ENCODE results near the gene UBA7.
"Not testable (repeated sequence)": the region's sequence is repeated elsewhere in the genome, so short reads cannot be mapped to it uniquely, and the experiment has no call there.

Gene UBA7, protein sequence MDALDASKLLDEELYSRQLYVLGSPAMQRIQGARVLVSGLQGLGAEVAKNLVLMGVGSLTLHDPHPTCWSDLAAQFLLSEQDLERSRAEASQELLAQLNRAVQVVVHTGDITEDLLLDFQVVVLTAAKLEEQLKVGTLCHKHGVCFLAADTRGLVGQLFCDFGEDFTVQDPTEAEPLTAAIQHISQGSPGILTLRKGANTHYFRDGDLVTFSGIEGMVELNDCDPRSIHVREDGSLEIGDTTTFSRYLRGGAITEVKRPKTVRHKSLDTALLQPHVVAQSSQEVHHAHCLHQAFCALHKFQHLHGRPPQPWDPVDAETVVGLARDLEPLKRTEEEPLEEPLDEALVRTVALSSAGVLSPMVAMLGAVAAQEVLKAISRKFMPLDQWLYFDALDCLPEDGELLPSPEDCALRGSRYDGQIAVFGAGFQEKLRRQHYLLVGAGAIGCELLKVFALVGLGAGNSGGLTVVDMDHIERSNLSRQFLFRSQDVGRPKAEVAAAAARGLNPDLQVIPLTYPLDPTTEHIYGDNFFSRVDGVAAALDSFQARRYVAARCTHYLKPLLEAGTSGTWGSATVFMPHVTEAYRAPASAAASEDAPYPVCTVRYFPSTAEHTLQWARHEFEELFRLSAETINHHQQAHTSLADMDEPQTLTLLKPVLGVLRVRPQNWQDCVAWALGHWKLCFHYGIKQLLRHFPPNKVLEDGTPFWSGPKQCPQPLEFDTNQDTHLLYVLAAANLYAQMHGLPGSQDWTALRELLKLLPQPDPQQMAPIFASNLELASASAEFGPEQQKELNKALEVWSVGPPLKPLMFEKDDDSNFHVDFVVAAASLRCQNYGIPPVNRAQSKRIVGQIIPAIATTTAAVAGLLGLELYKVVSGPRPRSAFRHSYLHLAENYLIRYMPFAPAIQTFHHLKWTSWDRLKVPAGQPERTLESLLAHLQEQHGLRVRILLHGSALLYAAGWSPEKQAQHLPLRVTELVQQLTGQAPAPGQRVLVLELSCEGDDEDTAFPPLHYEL

DNA sequence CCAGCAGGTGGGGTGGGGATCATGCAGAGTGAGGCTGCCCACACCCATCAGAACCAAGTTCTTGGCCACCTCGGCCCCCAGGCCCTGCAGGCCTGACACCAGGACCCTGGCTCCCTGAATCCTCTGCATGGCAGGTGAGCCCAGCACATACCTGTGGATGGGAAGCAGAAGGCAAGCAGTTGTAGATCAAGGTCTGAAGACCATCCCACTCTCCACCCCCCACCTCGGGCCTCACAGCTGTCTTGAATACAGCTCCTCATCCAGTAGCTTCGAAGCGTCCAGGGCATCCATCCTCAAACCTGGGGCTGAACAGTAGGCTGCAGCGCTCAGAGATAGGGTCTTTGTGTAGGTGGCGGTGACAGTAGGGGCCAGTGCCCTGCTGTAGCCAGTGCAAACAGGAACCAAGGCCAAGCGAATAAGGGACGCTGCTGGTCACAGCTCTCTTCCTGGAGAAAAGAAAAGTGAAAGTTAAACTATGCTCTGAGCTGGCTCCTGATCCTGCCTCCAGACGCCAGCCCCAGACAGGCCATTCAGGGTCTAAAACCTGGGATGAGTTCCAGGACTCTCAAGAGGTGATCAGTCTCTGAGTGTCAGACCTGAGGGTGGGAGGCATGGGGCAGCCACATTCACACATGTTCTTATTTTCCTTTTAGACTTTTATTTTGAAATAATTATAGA lies at the start of gene UBA7:
TSS of gene UBA7 (minus strand) at position 457 of the 678 bp plus-strand sequence. CDS start at position 291, 166 bp downstream.
- DNase-seq (ENCODE audit: low spot score) = peak; percentile 69

DNA sequence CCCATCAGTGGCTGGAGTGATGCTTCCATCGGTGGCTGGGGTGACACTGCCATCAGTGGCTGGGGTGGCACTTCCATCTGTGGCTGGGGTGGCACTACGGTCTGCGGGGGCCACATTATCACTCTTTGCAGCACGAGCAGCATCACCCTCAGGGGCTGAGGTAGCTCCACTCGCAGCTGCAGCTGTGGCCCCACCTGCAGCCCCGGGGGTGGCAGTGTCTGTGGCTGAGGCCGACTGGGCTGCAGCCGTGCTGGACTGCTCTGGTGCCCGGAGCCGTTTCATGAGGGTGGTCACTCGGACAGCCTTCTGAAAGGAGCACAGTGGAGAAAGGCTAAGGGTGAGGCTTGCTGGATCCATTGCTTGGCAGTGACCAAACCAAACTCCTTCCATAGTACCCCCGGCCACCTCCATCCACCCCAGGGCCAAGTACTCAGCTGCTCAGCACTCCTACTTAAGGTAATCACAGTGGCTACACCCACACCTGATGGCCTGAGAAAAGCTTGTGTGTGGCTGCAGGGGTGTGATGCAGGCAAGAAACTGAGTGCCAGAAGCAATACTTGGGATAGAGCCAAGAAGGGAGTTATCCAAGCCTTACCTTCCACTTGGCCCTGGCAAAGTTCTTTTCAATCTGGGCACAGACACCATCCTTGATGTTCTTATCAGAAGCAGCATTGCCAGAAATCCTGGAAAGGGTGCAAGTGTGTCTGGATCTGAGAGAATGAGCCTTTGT lies 46.0 kb upstream of the UBA7 start:
- DNase-seq (ENCODE audit: low spot score) = no peak

- DNase-seq (ENCODE audit: low spot score) = peak; percentile 97
Measured at GRCh38 chr3:49856181-49857005, 42.6 kb upstream of the UBA7 start, which contains the start of gene TRAIP. TRAIP (minus strand) TSS chr3:49856564; CDS start chr3:49856453, 111 bp downstream.

GRCh38 chr3:49855662-49856061 lies 41.9 kb upstream of the UBA7 start:
- DNase-seq (ENCODE audit: low spot score) = no peak

DNA sequence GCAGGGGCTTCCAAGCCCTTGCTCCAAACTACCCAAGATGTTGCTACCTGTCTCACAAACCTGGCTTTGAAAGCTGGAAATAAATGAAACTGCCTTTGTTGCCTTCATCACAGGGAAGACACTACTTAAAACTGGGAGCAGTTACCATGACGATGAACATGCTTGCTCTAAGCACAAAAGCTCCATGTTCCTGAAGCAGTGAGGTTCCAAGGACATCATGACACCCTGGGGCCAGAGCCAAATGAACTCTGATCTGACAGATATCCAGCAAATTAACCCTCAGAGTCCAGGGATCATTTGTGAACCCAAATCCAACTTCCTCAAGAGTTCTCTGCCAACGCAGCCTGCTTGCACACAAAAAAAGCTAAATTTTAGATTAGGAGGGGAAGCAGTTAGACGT lies 31.9 kb upstream of the UBA7 start:
- no peak for DNase-seq (ENCODE audit: low spot score)

DNA sequence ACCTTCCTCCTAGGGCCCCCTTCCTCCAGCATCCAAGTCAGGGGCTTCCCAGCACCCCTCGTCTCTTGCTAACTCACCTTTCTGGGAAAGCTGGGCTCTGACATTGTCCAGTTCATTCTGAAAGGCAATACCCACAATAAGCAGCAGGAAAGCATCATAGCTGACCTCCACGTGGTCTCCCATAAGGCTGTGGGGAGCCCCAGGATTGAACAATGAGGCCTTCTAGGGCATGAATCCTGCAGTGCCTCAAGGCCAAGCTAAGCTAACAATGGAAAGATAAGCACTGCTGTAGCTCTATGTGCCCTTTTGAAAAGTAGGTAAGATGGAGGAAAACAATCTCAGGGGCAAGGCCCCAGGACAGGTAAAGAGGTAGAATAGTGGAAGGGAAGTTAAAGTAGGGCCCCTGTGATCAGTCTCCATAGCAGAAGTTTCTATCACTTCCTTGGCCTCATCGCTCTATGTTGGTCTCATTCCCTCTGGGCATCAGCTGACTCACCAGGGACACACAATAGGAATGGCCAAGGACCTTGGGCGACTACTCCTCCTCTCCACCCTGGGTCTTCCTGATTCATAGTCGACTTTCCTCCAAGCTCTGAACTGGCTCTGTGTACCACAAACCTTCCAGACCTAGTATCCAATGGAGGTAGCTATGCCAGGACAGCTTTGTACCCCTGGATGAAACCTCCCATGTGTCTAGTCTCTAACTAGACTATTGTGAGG lies 30.9 kb upstream of the UBA7 start:
- no peak for DNase-seq (ENCODE audit: low spot score)

DNA sequence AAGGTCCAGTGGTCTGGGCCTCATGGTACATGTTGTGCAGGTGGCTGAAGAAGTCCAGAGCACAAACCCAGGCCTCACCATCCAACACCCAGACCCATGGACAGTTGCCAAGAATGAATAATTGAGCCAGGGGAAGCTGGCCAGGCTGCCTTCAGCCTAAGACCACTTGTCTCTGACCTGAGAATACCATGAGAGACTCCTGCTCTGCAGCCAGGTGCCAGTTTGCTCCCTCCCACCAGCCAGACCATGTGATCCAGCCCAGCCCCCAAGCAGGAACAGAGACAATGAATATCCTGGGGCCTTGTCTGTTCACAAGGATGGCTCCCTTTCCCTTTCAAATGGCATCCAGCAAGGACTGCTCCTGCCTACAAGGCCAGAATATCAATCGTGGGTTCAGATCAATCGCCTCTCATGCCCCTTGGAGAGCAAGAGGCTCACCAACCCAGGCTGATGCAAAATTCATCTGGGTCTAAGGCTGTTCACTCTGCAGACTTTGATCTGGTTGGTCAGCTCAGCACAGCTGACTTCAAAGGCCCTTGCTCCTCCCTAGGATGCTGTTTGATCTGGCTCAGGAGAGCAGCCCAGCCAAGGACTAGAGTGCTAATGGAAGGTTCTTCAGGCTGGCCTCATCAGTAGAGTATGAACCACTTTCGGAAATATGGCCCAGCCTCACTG lies 29.2 kb upstream of the UBA7 start:
- DNase-seq (ENCODE audit: low spot score) = no peak

- DNase-seq (ENCODE audit: low spot score) = no peak
Measured at GRCh38 chr3:49841806-49842205, 28.1 kb upstream of the UBA7 start.

DNA sequence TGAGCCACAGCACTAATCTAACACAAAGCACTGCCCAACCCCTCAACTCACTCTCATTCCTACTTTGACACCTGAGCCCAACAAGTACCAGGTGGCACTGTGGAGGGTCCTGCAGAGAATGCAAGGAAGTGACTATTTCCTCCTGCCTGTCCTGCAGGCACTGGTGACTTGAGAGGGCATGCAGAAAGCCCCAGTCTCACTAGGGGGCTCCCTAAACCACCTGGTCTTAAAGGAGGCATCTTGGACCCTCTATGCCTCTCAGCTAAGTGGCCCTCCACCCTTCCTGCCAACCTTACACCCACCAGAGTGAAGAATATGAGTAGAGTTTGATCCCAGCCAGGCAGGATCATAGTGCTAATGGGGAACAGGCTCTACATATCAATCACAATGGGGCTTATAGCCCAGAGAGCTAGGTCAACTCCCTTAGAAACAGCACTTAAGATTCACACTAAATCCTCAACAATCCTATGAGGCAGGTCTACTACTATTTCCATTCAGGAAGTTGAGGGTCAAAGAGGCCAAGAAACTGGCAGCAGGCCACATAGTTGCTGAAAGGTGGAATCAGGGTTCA lies 27.5 kb upstream of the UBA7 start:
- DNase-seq (ENCODE audit: low spot score) = no peak

DNA sequence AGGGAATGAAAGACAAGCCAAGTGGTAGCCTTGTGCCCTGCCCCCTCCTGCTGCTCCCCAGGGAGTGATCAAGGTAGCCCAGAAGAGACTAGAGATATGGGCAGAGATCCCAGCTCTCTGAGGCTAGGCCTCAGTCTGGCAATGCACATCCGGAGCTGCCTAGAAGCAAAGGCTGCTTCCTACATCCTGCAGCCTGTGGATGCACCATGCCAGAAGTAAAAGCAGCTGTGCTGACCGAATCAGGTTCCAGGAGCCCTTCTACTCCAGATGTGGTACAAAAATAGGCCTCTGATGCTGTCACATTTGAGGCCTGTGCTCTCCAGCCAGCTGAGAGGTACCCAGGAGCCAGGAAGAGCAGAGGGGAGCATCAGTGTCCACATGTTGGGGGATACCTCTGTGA lies 26.6 kb upstream of the UBA7 start:
- DNase-seq (ENCODE audit: low spot score) = no peak

GRCh38 chr3:49839193-49839809 lies 25.5 kb upstream of the UBA7 start:
- peak; percentile 71 for DNase-seq (ENCODE audit: low spot score)

GRCh38 chr3:49831341-49831740 lies 17.6 kb upstream of the UBA7 start:
- no peak for DNase-seq (ENCODE audit: low spot score)

DNA sequence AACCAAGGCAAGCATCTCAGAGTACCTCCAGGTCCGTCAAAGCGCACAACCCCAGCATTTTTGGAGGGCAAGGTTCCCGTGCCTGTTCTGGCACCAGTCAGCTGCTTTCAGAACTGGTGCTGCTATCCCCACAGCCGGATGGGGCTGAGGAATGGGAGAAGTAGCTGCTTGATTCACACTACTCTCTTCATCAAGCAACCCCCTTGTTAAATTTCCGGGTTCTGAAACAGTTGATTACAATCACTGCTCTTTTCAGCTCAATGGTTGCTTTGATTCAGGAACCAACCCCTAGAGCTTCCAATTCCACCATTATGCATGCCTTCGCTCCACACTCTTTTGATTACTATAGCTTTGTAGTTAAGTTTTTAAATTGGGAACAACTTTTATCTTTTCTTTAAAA lies 12.3 kb upstream of the UBA7 start:
- DNase-seq (ENCODE audit: low spot score) = no peak

DNA sequence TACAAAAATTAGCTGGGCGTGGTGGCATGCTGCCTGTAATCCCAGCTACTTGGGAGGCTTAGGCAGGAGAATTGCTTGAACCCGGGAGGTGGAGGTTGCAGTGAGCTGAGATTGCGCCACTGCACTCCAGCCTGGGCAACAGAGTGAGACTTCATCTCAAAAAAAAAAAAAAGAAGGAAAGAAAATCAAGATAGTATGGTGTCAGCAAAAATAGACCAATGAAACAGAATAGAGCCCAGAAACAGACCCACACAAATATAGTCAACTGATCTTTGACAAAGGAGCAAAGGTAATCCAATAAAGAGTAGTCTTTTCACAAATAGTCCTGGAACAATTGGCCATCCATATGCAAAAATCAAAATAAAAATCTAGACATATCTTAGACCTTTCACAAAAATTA lies 9.4 kb upstream of the UBA7 start:
- DNase-seq (ENCODE audit: low spot score) = not testable (repeated sequence)

DNA sequence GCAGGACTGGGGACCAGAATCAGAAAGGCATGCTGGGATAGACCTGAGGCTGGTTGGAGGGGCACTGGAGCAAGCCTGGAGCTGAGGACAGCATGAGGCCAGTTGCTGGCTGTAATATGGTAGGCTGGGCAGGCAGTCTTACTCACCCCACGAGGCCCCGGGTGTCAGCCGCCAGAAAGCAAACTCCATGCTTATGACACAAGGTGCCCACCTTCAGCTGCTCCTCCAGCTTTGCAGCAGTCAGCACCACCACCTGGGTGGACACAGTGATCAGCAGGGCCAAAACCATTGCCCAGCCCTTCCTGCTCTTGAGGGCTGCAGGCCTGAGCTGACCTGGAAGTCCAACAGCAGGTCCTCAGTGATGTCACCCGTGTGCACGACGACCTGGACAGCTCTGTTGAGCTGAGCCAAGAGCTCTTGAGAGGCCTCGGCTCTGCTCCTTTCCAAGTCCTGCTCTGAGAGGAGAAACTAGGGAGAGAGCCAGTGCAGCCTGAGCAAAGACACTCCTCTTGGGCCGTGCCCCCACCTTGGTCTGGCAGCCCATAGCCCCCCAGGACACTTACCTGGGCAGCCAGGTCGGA lies 747 bp downstream of the UBA7 start:
- DNase-seq (ENCODE audit: low spot score) = no peak

DNA sequence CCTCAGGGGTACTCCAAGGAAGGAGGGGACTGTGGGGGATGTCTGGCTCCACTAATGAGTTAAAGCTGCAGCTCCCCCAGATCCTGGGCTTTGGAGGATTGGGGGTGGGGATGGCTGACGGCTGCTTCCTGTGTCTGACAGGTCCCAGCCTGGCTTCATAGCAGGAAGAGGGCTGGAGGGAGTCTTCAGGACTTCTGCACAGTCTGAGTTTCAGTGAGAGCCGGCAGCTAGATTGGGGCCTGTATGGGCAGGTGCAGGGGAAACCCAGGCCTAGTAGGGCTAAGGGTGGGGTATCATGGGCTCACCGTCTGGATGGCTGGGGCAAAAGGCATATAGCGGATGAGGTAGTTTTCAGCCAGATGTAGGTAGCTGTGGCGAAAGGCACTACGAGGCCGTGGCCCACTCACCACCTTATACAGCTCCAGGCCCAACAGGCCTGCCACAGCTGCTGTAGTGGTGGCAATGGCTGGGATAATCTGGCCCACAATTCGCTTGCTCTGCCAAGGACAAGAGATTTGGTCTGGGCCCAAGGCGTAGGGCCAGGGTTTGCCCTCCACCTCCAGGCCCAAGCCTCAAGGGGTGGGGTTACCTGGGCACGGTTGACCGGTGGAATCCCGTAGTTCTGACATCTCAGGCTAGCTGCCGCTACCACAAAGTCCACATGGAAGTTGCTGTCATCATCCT lies 6.2 kb downstream of the UBA7 start:
- DNase-seq (ENCODE audit: low spot score) = no peak

GRCh38 chr3:49806850-49807249 lies 6.9 kb downstream of the UBA7 start:
- no peak for DNase-seq (ENCODE audit: low spot score)

All from LoVo (cell line).